Erythroblast (primary cell): ENCODE measurements around the gene SLC6A11.

Experiments
- GATA1 ChIP-seq: IDR thresholded peaks from 2 replicates; pipeline ENCODE4 v1.6.1; 2011; ENCODE audit warnings: low read depth, mild to moderate bottlenecking, control low read depth, low read length, moderate library complexity
- POLR2A ChIP-seq: IDR thresholded peaks from 2 replicates; pipeline ENCODE4 v1.6.1; 2011; ENCODE audit warnings: mild to moderate bottlenecking, low read length

GRCh38 chr3:10941972-10942371 is 125.9 kb downstream of the SLC6A11 start:
- TF ChIP-seq POLR2A = no peak
- no peak for TF ChIP-seq GATA1
